Measurements from ENCODE around the gene CDIP1. TPM values are rescaled to one million over a fixed set of nuclear protein-coding genes. Genes with fewer than 3 reads are reported as not detected.
"Not testable (repeated sequence)": the region's sequence is repeated elsewhere in the genome, so short reads cannot be mapped to it uniquely, and the experiment has no call there.

CDIP1 gene
- 9.7 and 11.9 TPM in 2 replicates for total RNA-seq (2014; rRNA removed; shearing (Covaris generic))

- DNase-seq (ENCODE audit: low read depth), result peak; percentile 96
These were observed at the start of gene CDIP1 for GRCh38 chr16:4538350-4539235. TSS of gene CDIP1 (minus strand) at chr16:4538773. CDS start at chr16:4514130, 24,643 bp downstream.

DNA sequence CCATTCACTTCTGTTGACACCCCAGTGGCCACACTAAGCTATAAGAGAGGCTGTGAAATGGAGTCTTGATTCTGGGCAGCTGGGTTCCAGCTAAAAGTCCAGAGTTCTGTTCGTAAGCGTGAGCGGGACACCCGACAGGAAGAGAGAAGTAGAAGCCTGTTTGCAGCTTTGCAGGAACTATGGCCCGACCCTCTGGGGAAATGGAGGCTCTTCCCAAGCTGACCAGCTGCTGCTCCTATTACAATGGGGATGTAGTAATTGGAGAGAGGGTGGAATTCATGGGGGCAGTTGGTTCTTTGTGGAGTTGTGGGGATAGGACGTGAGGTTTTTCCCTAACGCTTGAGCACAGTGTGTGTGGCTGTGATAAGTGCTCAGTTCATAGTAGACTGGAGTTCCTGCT lies 47.7 kb upstream of the CDIP1 start:
- no peak for DNase-seq (ENCODE audit: low read depth)

DNA sequence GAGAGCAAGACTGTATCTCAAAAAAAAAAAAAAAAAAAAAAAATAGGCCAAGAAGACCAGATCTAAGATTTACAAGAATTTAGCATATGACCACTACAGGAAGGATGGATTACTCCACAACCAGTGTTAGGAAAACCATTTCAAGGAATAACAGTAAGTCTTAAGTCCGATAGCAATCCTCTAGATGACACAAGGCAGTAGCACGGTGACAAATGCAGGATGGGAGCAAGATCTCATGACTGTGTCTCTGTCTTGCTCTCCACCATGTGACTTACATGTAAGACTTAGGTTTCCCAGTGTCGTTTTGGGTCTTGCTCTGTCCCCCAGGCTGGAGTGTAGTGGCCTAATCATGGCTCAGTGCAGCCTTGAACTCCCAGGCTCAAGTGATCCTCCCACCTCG lies 45.3 kb upstream of the CDIP1 start:
- DNase-seq (ENCODE audit: low read depth), result no peak

DNA sequence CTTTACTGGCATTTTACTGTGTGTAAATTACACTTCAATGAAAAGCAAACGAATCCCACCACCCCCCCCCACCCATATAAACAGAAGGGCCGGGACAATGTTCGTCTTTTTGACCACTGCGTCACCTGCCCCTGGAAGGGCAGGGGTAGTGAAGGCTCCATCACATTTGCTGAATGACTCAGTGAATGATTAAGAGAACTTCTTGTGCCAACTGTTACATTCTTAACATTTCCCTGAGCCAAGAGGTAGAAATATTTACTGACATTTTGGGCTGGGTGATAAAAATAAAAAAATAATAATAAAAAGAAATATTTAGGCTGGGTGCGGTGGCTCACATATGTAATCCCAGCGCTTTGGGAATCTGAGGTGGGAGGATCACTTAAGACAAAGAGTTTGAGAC lies 41.7 kb upstream of the CDIP1 start:
- no peak for DNase-seq (ENCODE audit: low read depth)

GRCh38 chr16:4578961-4579530 lies 40.5 kb upstream of the CDIP1 start:
- no peak for DNase-seq (ENCODE audit: low read depth)

GRCh38 chr16:4576008-4576407 lies 37.4 kb upstream of the CDIP1 start:
- no peak for DNase-seq (ENCODE audit: low read depth)

DNA sequence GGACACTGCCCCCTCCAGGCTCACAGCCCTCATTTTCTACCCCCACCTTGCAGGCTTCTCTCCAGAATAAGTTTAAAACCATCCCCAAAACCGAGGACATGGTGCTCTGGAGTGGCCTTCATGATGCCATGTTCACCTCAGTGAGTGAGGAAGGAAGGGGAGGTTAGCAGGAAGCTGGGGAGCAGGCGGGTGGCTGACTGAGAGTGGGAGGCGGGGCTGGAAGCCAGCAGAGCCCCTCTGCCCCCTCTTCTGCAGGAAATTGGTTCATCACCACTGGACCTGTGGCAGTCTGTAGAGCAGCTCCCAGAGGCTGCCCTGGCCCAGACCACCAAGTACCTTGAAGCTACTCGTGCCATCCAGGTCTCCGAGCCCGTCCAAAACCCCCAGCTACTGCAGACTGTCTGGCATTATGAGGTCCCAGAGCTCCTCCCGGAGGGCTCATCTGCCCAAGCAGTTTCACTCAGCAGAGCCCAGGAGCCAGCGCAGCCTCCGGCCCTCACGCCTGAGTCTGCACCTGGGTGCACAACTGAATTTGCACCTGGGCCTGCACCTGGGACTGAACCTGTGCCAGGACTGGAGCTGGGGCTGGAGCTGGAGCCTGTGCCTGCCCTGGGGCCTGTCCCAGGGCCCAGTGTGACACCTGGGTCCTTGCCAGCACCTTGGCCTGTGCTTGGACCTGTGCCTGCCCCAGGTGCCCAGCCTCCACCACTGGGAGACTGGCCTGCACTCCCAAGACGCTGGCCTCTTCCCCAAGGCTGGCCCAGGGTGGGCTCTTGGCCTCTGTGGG lies 36.5 kb upstream of the CDIP1 start:
- no peak for DNase-seq (ENCODE audit: low read depth)

DNA sequence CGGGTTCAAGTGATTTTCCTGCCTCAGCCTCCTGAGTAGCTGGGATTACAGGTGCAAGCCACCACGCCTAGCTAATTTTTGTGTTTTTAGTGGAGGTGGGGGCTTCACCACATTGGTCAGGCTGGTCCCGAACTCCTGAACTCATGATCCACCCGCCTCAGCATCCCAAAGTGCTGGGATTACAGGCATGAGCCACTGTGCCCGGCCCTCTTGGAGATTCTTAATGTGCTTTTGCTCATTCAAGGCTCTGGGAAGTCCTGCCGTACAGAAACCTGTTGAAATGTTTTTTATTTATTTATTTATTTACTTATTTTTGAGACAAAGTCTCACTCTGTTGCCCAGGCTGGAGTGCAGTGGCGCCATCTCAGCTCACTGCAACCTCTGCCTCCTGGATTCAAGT lies 35.4 kb upstream of the CDIP1 start:
- not testable (repeated sequence) for DNase-seq (ENCODE audit: low read depth)

DNA sequence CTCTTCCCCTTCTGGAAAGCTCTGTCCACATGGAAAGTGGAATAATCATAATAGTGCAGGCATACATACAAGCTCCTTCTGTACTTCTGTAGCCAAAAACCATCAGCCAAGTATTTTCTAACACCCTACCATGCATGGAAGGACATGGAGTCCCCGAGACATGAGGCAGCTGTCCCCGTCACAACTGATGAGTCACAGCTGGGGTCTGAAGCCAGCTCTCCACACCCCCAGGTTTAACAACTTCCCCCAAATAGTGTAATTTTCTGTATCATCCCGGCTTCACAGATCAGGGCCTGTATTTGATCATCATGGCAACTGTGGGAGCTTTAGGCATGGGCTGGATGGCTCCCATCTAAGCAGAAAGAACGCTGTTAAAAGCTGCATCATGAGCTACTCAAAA lies 34.1 kb upstream of the CDIP1 start:
- no peak for DNase-seq (ENCODE audit: low read depth)

DNA sequence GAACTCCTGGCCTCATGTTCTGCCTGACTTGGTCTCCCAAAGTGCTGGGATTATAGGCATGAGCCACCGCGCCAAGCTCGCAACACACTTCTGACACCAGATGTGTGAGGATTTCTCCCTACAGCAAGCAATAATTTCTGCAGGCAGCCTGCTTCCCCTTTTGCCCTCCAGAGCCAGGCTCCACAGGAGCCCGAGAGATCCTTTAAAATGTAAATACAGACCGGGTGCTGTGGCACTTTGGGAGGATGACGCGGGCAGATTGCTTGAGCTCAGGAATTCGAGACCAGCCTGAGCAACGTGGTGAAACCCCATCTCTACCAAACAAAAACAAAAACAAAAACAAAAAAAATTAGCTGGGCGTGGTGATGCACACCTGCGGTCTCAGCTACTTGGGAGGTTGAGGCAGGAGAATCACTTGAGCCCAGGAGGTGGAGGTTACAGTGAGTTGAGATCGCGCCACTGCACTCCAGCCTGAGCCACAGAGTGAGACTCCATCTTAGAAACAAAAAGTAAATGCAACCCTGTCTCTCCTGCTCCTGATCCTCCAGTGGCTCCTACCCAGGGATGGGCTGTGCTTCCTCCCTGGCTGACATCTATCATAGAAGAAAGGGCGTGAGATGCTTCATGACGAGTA lies 32.2 kb upstream of the CDIP1 start:
- no peak for DNase-seq (ENCODE audit: low read depth)

- DNase-seq (ENCODE audit: low read depth), result no peak
These were observed 31.5 kb upstream of the CDIP1 start for GRCh38 chr16:4570086-4570485.

DNA sequence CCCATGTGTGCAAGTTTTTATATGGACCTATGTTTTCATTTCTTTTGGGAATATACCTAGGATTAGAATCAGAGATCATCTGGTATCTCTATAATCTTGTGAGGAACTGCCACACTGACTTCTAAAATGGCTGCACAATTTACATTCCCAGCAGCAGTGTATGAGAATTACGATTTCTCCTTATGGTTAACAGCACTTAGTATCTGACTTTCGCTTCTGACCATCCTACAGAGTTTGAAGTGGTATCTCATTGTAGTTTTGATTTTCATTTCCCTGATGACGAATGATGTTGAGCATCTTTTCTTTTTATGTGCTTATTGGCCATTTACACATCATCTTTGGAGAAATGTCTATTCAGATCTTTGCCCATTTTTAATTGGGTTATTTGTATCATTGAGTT lies 27.6 kb upstream of the CDIP1 start:
- DNase-seq (ENCODE audit: low read depth), result no peak

GRCh38 chr16:4564661-4565267 lies 26.2 kb upstream of the CDIP1 start:
- DNase-seq (ENCODE audit: low read depth), result no peak

GRCh38 chr16:4561596-4561995 lies 23.0 kb upstream of the CDIP1 start:
- no peak for DNase-seq (ENCODE audit: low read depth)

DNA sequence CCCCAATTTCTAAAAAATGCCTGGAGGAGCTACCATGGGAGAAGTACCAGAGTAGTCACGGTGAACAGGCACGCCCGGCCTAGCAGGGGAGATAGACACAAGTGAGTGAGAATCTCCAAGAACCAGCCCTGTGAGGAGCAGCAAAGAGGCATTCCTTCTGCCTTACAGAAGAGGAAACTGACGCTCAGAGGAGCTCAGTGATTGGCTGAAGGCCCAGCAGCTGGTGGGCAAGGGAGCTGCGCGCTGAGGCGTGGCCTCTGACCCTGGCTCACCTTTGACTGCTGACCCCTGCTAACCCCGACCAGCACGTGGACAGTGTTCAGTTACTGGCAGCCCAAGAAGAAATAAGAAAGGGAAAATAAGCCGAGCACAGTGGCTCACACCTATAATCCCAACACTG lies 19.4 kb upstream of the CDIP1 start:
- DNase-seq (ENCODE audit: low read depth), result no peak

GRCh38 chr16:4556580-4556979 lies 18.0 kb upstream of the CDIP1 start:
- DNase-seq (ENCODE audit: low read depth), result no peak

DNA sequence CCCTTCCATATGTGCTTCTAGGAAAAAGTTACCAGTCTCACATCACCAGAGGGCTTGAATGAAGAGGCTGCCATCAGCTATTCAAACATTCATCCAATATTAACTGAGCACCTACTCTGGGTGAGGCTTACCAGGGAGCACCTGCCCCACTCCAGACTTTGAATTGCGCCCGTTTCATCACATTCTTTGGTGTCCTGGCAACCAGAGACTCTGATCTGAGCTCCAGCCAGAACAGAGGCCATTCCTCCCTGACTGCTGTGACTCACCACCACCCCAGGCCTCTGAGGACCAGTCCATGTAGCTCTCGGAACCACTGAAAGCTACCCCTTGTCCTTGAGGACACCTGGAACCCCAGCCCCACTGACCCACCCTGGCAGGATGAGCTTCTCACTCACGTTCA lies 17.5 kb upstream of the CDIP1 start, which contains the start of gene C16orf96:
TSS of gene C16orf96 (plus strand) at position 229 of the 400 bp plus-strand sequence. CDS start at position 379, 150 bp downstream.
- DNase-seq (ENCODE audit: low read depth), result no peak

DNA sequence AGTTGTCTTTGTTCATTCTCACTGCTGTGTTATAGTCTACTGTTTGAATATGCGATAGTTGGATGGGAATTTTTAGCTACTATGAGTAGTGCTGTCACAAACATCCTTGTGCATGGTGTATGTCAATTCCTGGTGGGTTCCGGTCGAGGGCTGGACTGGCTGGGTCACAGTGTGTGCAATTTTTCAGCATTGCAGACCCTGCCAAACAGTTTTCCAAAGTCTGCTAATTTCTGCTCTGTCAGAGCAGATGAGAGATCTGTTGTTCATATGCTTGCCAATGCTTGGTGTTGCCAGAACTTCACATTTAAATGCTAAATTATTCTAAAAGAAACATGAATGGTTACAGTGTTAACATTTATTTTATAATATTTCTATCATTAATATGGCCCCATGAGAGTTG lies 14.0 kb upstream of the CDIP1 start:
- DNase-seq (ENCODE audit: low read depth), result no peak

DNA sequence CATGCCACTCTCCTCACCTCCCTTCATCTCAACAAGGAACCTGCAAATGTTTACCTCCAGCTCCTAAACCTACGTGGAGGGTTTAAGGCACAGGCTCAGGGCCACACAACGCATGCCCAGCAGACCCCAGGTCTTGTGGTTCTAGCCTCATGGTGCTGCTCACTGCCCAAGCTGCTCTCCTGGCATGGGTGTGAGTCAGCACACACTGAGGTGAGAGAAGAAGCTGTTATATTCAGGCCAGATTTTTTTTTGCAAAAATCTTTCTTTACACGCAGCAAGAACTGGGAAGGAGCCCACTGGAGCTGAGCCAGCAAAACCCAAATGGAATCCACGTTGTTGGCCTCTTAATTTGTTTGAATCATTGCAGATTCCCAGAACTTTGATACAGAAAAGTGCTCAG lies 12.0 kb upstream of the CDIP1 start:
- DNase-seq (ENCODE audit: low read depth), result peak; percentile 7

GRCh38 chr16:4548124-4548523 lies 9.6 kb upstream of the CDIP1 start:
- DNase-seq (ENCODE audit: low read depth), result no peak

GRCh38 chr16:4544473-4544872 lies 5.9 kb upstream of the CDIP1 start:
- DNase-seq (ENCODE audit: low read depth), result no peak
